HFFc6 (cell line): Measurements from ENCODE around the gene CAMKK2. TPM values are rescaled to one million over a fixed set of nuclear protein-coding genes. Genes with fewer than 3 reads are reported as not detected.

Experiments
- DNase-seq: peaks from one replicate; pipeline ENCODE4 v3.0.0-alpha.2; 2018
- H3K27ac Mint-ChIP-seq: 2 replicates; pipeline ENCODE4 v1.8.0; 2020; ENCODE audit warnings: mild to moderate bottlenecking, mixed read lengths
- H3K27me3 Mint-ChIP-seq: 2 replicates; pipeline ENCODE4 v1.8.0; 2021; ENCODE audit warnings: mild to moderate bottlenecking, moderate library complexity, mixed read lengths; ENCODE audit not compliant: insufficient read depth
- H3K36me3 Mint-ChIP-seq: 2 replicates; pipeline ENCODE4 v1.8.0; 2021; ENCODE audit warnings: low read depth, mixed read lengths
- H3K4me1 Mint-ChIP-seq: 2 replicates; pipeline ENCODE4 v1.8.0; 2020; ENCODE audit warnings: low read depth, mixed read lengths
- H3K4me3 Mint-ChIP-seq: 2 replicates; pipeline ENCODE4 v1.8.0; 2020; ENCODE audit warnings: mild to moderate bottlenecking, moderate library complexity, mixed read lengths
- H3K9me3 Mint-ChIP-seq: 2 replicates; pipeline ENCODE4 v1.8.0; 2020; ENCODE audit warnings: mild to moderate bottlenecking, mixed read lengths
- CTCF ChIP-seq: fragments of 200-600 bp; sonication (generic); IDR thresholded peaks from 2 replicates; pipeline ENCODE4 v1.5.0; 2021; ENCODE audit warnings: antibody characterized with exemption, mild to moderate bottlenecking
- total RNA-seq, 6 experiments: library from RNA; stranded (reverse); fragmentation: NEBNext Ultra II Directional; extraction: Animal tissue kit (Norgen Biotek cat#: 25700); gene quantifications; 2 replicates in 1 of 6; 3 replicates in 5 of 6; pipeline ENCODE4 v1.2.3, GENCODE V29; 2021

The CAMKK2 gene
- total RNA-seq, 6 experiments from 2014 or later = 27.8 to 35.3 (median 31.1) TPM

- Mint-ChIP-seq H3K27ac (no peak overlapping the region), H3K4me3 (no peak overlapping the region), H3K27me3 (peaks cover 2% of the 10 kb centered on the region; the same call in 1 of the 2 replicates), H3K36me3 (peaks cover 10% of the 10 kb centered on the region), H3K9me3 (no peaks in the 10 kb centered on the region), H3K4me1 (no peaks in the 10 kb centered on the region)
- no peak for DNase-seq
- no peak for TF ChIP-seq CTCF
Measured at GRCh38 chr12:121239351-121240061, 57.0 kb downstream of the CAMKK2 start.

GRCh38 chr12:121238604-121239350 lies 57.7 kb downstream of the CAMKK2 start:
- no peak for DNase-seq
- peaks cover 2% of the 10 kb centered on the region; the same call in 1 of the 2 replicates for H3K27me3 Mint-ChIP-seq
- no peak overlapping the region for H3K27ac Mint-ChIP-seq

GRCh38 chr12:121238086-121238485 lies 58.4 kb downstream of the CAMKK2 start:
- TF ChIP-seq CTCF = no peak
- Mint-ChIP-seq H3K9me3 (no peaks in the 10 kb centered on the region), H3K4me3 (no peak overlapping the region), H3K36me3 (peaks cover under 1% of the 10 kb centered on the region), H3K27me3 (peaks cover 2% of the 10 kb centered on the region; the same call in 1 of the 2 replicates), H3K4me1 (no peaks in the 10 kb centered on the region), H3K27ac (no peak overlapping the region)
- DNase-seq = no peak

More at GRCh38 chr12:121238604-121239350, 57.7 kb downstream of the CAMKK2 start:
- no peaks in the 10 kb centered on the region for H3K9me3 Mint-ChIP-seq
- no peak overlapping the region for H3K4me3 Mint-ChIP-seq
- peaks cover 7% of the 10 kb centered on the region for H3K36me3 Mint-ChIP-seq
- H3K4me1 Mint-ChIP-seq = no peaks in the 10 kb centered on the region
- no peak for TF ChIP-seq CTCF

- no peaks in the 10 kb centered on the region for H3K4me1 Mint-ChIP-seq
- no peaks in the 10 kb centered on the region; the same call in 1 of the 2 replicates for H3K36me3 Mint-ChIP-seq
- peaks cover 2% of the 10 kb centered on the region; the same call in 1 of the 2 replicates for H3K27me3 Mint-ChIP-seq
- no peak for TF ChIP-seq CTCF
- DNase-seq = no peak
- no peak overlapping the region for H3K4me3 Mint-ChIP-seq
- H3K27ac Mint-ChIP-seq = no peak overlapping the region
- no peaks in the 10 kb centered on the region for H3K9me3 Mint-ChIP-seq
Measured at GRCh38 chr12:121237415-121237814, 59.1 kb downstream of the CAMKK2 start.

GRCh38 chr12:121236776-121237175 lies 59.7 kb downstream of the CAMKK2 start:
- DNase-seq = no peak
- TF ChIP-seq CTCF = no peak
- Mint-ChIP-seq H3K27me3 (peaks cover 2% of the 10 kb centered on the region; the same call in 1 of the 2 replicates), H3K27ac (no peak overlapping the region), H3K36me3 (no peaks in the 10 kb centered on the region; the same call in 1 of the 2 replicates), H3K4me3 (no peak overlapping the region), H3K9me3 (no peaks in the 10 kb centered on the region), H3K4me1 (no peaks in the 10 kb centered on the region)
